A673 (cell line): Measurements from ENCODE around the gene ITPR2.
"Not testable (repeated sequence)": the region's sequence is repeated elsewhere in the genome, so short reads cannot be mapped to it uniquely, and the experiment has no call there.

Experiments
- EZH2 ChIP-seq: fragments of 200-600 bp; sonication (generic); IDR thresholded peaks from 2 replicates; pipeline ENCODE4 v1.6.1; 2017; ENCODE audit warnings: borderline replicate concordance, low read depth, mild to moderate bottlenecking, mixed read lengths, antibody characterized with exemption, low read length; ENCODE audit not compliant: poor library complexity, severe bottlenecking
- TF ChIP-seq, protein P1 (sequence below): fragments of 300-800, 200-600 bp; sonication (generic); conservative IDR thresholded peaks from 2 replicates; pipeline ENCODE4 v1.5.1; 2017; ENCODE audit warnings: low read depth, mild to moderate bottlenecking, antibody characterized with exemption, low read length, moderate library complexity, mixed read lengths

DNA sequence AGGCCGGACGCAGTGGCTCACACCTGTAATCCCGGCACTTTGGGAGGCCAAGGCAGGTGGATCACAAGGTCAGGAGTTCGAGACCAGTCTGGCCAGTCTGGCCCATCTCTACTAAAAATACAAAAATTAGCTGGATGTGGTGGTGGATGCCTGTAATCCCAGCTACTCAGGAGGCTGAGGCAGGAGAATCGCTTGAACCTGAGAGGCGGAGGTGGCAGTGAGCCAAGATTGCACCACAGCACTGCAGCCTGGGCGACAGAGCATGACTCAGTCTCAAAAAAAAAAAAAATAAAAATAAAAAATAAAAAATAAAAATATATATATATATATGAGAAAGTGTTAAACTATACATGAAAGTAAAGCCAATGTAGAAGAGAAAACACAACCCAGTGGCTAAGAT, 228.2 kb downstream of the ITPR2 start:
- TF ChIP-seq, protein P1, sequence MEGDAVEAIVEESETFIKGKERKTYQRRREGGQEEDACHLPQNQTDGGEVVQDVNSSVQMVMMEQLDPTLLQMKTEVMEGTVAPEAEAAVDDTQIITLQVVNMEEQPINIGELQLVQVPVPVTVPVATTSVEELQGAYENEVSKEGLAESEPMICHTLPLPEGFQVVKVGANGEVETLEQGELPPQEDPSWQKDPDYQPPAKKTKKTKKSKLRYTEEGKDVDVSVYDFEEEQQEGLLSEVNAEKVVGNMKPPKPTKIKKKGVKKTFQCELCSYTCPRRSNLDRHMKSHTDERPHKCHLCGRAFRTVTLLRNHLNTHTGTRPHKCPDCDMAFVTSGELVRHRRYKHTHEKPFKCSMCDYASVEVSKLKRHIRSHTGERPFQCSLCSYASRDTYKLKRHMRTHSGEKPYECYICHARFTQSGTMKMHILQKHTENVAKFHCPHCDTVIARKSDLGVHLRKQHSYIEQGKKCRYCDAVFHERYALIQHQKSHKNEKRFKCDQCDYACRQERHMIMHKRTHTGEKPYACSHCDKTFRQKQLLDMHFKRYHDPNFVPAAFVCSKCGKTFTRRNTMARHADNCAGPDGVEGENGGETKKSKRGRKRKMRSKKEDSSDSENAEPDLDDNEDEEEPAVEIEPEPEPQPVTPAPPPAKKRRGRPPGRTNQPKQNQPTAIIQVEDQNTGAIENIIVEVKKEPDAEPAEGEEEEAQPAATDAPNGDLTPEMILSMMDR: not testable (repeated sequence)
- TF ChIP-seq EZH2: not testable (repeated sequence)
